ENCODE results near the gene FMN2. TPM values are rescaled to one million over a fixed set of nuclear protein-coding genes. Genes with fewer than 3 reads are reported as not detected.

The FMN2 gene
- total RNA-seq, 1 experiment from 2014 or later, result not detected

DNA sequence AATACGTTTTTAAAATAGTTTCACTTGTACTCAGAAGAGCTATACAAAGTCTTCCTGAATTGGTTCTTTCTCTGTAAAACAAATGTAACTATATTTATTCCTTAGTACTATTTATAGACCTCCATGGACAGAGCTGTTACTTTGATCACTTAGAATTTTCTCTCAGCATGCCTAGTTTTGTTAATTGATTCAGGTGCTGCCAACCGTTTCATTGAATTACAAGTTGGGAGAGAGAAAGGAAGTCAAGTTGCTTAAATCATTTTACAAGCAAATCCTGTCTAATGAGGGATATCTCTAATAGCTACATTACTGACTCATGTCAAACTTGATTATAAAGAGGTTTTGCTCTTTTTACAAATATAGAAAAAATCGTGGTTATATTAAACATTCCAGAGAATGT lies 241.0 kb downstream of the FMN2 start:
- Histone ChIP-seq H3K9me2 (replicated peaks; ENCODE audit: insufficient read depth, low read length) (no peaks in the 10 kb centered on the region), H4K20me1 (ENCODE audit: insufficient read depth, low read depth, low read length) (no peaks in the 10 kb centered on the region), H3K4me2 (ENCODE audit: low read depth, low read length, poor library complexity, severe bottlenecking) (no peak overlapping the region), H3K9ac (ENCODE audit: low read length) (no peak overlapping the region), H3K4me3 (ENCODE audit: low read length) (no peak overlapping the region), H3K27me3 (ENCODE audit: low read length) (no peaks in the 10 kb centered on the region), H3K79me2 (ENCODE audit: low read length) (no peaks in the 10 kb centered on the region), H3K9me3 (ENCODE audit: low read length) (no peaks in the 10 kb centered on the region; the same call in 1 of the 2 replicates), H3K27ac (ENCODE audit: low read length) (no peak overlapping the region), H3K36me3 (ENCODE audit: insufficient read depth, low read length) (no peaks in the 10 kb centered on the region), H2AFZ (ENCODE audit: low read length) (no peak overlapping the region), H3K4me1 (ENCODE audit: low read length) (no peaks in the 10 kb centered on the region)
- no peak for DNase-seq

DNA sequence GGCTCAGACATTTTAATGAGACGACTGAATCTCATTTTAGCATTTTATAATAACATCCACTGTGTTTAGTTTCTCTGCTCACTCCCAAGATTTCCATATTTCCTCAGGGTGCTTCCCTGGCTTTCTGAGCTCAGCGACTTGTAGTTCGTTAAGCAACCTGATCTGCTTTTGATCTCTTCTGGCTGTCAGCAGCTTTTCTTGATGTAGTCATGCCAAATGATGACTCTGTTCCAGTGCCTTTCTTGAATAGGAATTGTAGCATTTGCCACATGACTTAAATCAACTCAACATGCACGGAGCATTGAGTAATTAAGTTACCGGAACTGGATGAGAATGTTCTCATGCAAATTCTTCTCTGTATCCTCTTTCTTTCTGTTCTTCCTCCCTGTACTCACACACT lies 246.1 kb downstream of the FMN2 start:
- no peaks in the 10 kb centered on the region for H4K20me1 ChIP-seq (ENCODE audit: insufficient read depth, low read depth, low read length)
- H3K9ac ChIP-seq (ENCODE audit: low read length), result no peak overlapping the region
- H2AFZ ChIP-seq (ENCODE audit: low read length), result no peak overlapping the region
- DNase-seq, result no peak
- H3K27me3 ChIP-seq (ENCODE audit: low read length), result no peaks in the 10 kb centered on the region
- no peak overlapping the region for H3K27ac ChIP-seq (ENCODE audit: low read length)
- no peak overlapping the region for H3K4me3 ChIP-seq (ENCODE audit: low read length)
- no peak overlapping the region for H3K4me2 ChIP-seq (ENCODE audit: low read depth, low read length, poor library complexity, severe bottlenecking)
- no peaks in the 10 kb centered on the region for H3K36me3 ChIP-seq (ENCODE audit: insufficient read depth, low read length)
- no peaks in the 10 kb centered on the region for H3K9me2 ChIP-seq (replicated peaks; ENCODE audit: insufficient read depth, low read length)
- no peaks in the 10 kb centered on the region for H3K4me1 ChIP-seq (ENCODE audit: low read length)
- no peaks in the 10 kb centered on the region; the same call in 1 of the 2 replicates for H3K9me3 ChIP-seq (ENCODE audit: low read length)
- H3K79me2 ChIP-seq (ENCODE audit: low read length), result no peaks in the 10 kb centered on the region

DNA sequence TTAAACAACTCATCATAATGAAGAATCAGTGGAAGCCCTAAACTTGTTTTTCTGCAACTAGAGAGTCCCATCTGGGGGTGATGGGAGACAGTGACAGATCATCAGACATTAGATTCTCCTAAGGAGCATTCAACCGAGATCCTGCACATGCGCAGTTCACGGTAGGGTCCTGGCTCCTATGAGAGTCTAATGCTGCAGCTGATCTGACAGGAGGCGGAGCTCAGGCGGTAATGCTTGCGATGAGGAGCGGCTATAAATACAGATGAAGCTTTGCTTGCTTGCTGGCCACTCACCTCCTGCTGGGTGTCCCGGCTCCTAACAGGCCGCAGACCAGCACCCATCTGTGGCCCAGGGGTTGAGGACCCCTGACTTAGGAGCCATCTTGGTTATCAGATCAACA lies 247.2 kb downstream of the FMN2 start:
- H3K36me3 ChIP-seq (ENCODE audit: insufficient read depth, low read length), result no peaks in the 10 kb centered on the region
- H3K79me2 ChIP-seq (ENCODE audit: low read length), result no peaks in the 10 kb centered on the region
- H3K9me3 ChIP-seq (ENCODE audit: low read length), result no peaks in the 10 kb centered on the region; the same call in 1 of the 2 replicates
- H2AFZ ChIP-seq (ENCODE audit: low read length), result no peak overlapping the region
- H3K4me2 ChIP-seq (ENCODE audit: low read depth, low read length, poor library complexity, severe bottlenecking), result no peak overlapping the region
- H3K9me2 ChIP-seq (replicated peaks; ENCODE audit: insufficient read depth, low read length), result no peaks in the 10 kb centered on the region
- no peak overlapping the region for H3K9ac ChIP-seq (ENCODE audit: low read length)
- no peak overlapping the region for H3K27ac ChIP-seq (ENCODE audit: low read length)
- H3K27me3 ChIP-seq (ENCODE audit: low read length), result no peaks in the 10 kb centered on the region
- no peak for DNase-seq
- H3K4me1 ChIP-seq (ENCODE audit: low read length), result no peaks in the 10 kb centered on the region
- no peaks in the 10 kb centered on the region for H4K20me1 ChIP-seq (ENCODE audit: insufficient read depth, low read depth, low read length)
- no peak overlapping the region for H3K4me3 ChIP-seq (ENCODE audit: low read length)

DNA sequence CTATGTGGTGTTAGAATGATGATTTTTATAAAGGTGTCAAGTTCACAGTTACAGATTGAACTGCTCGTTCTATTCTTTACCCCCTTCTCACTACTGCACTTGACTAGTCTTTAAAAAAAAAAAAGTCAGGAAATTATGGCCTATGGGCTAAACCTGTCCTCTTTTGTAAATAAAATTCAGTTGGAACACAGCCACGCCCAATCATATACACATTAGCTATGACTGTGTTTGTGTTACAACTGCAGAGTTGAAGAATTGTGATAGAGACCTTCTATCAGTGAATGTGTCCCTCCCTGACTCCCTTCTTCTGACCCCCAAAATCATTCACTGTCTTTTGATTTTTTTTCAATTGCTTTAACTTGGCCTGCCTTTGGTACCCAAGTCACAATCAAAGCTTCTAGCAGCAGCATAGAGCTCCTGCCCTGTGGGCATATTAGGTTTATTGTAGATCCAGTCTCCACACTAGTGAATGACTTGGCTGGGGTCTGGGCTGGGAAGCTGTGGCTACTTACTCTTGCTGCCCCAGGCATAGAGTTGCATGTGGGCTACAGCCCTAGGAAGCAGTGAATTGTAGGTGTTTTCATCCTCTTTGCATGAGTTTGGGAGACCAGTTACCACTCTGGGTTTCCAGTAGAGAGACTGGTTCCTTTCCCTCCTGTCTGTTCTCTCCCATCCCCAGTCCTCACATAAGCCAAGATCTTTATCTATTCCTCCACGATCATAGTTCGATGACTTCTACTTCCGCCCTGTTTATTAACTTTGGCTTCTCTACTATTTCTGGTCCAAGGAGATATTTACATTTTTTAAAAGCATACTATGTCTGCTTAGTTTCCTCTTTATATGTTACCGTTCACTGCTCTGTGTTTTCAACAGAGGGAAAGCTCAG lies 249.9 kb downstream of the FMN2 start:
- H3K9me3 ChIP-seq (ENCODE audit: low read length), result peaks cover 3% of the 10 kb centered on the region; the same call in 1 of the 2 replicates
- H4K20me1 ChIP-seq (ENCODE audit: insufficient read depth, low read depth, low read length), result no peaks in the 10 kb centered on the region
- DNase-seq, result no peak
- H3K4me1 ChIP-seq (ENCODE audit: low read length), result no peaks in the 10 kb centered on the region
- H2AFZ ChIP-seq (ENCODE audit: low read length), result no peak overlapping the region
- no peaks in the 10 kb centered on the region for H3K27me3 ChIP-seq (ENCODE audit: low read length)
- H3K9ac ChIP-seq (ENCODE audit: low read length), result no peak overlapping the region
- no peaks in the 10 kb centered on the region for H3K9me2 ChIP-seq (replicated peaks; ENCODE audit: insufficient read depth, low read length)
- H3K4me3 ChIP-seq (ENCODE audit: low read length), result no peak overlapping the region
- H3K4me2 ChIP-seq (ENCODE audit: low read depth, low read length, poor library complexity, severe bottlenecking), result no peak overlapping the region
- H3K27ac ChIP-seq (ENCODE audit: low read length), result no peak overlapping the region
- H3K36me3 ChIP-seq (ENCODE audit: insufficient read depth, low read length), result no peaks in the 10 kb centered on the region
- H3K79me2 ChIP-seq (ENCODE audit: low read length), result no peaks in the 10 kb centered on the region

DNA sequence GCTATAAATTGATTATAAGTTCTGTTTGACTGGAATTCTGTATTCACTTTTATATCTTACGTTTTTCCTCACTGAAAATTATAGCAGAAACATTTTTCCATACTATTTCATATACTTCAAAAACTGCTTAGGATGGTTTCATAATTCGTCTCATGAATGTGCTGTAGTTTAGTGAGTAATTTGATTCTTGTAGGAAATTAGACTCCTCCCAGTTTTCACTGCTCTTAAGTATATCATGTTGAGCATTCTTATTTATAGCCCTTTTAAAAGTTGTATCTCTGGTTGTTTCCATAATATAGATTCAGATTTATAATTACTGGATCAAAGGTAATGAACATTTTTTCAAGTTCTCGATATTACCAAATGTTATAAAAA lies 250.6 kb downstream of the FMN2 start:
- Histone ChIP-seq H3K36me3 (ENCODE audit: insufficient read depth, low read length) (no peaks in the 10 kb centered on the region), H3K9ac (ENCODE audit: low read length) (no peak overlapping the region), H3K27ac (ENCODE audit: low read length) (no peak overlapping the region), H3K4me3 (ENCODE audit: low read length) (no peak overlapping the region), H3K4me1 (ENCODE audit: low read length) (no peaks in the 10 kb centered on the region), H3K4me2 (ENCODE audit: low read depth, low read length, poor library complexity, severe bottlenecking) (no peak overlapping the region), H3K9me2 (replicated peaks; ENCODE audit: insufficient read depth, low read length) (no peaks in the 10 kb centered on the region), H2AFZ (ENCODE audit: low read length) (no peak overlapping the region), H3K9me3 (ENCODE audit: low read length) (peaks cover 4% of the 10 kb centered on the region; the same call in 1 of the 2 replicates), H3K27me3 (ENCODE audit: low read length) (no peaks in the 10 kb centered on the region), H3K79me2 (ENCODE audit: low read length) (no peaks in the 10 kb centered on the region), H4K20me1 (ENCODE audit: insufficient read depth, low read depth, low read length) (no peaks in the 10 kb centered on the region)
- no peak for DNase-seq

DNA sequence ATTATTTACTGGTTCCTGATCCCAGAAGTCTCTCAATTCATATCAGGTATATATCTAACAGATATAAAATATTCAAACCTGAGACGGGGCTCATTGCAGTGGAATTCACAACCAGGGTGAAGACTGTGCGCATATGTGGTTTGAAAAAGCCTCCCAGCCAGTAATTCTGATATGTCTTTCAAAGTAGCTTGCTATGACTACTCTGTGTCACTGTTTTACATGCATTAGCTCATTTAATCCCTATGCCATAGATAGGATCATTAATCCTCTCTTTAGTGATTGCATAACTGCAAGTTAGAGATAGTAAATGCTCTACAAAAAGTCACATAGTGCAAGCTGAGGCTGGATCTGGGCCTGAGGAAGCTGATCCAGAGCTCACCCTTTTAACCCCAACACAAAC lies 251.4 kb downstream of the FMN2 start:
- Histone ChIP-seq H3K4me3 (ENCODE audit: low read length) (no peak overlapping the region), H3K4me1 (ENCODE audit: low read length) (no peaks in the 10 kb centered on the region), H3K9ac (ENCODE audit: low read length) (no peak overlapping the region), H2AFZ (ENCODE audit: low read length) (no peak overlapping the region), H3K9me3 (ENCODE audit: low read length) (peaks cover 4% of the 10 kb centered on the region; the same call in 1 of the 2 replicates), H4K20me1 (ENCODE audit: insufficient read depth, low read depth, low read length) (no peaks in the 10 kb centered on the region), H3K79me2 (ENCODE audit: low read length) (no peaks in the 10 kb centered on the region), H3K4me2 (ENCODE audit: low read depth, low read length, poor library complexity, severe bottlenecking) (no peak overlapping the region), H3K9me2 (replicated peaks; ENCODE audit: insufficient read depth, low read length) (no peaks in the 10 kb centered on the region), H3K36me3 (ENCODE audit: insufficient read depth, low read length) (no peaks in the 10 kb centered on the region), H3K27ac (ENCODE audit: low read length) (no peak overlapping the region), H3K27me3 (ENCODE audit: low read length) (no peaks in the 10 kb centered on the region)
- DNase-seq, result no peak

DNA sequence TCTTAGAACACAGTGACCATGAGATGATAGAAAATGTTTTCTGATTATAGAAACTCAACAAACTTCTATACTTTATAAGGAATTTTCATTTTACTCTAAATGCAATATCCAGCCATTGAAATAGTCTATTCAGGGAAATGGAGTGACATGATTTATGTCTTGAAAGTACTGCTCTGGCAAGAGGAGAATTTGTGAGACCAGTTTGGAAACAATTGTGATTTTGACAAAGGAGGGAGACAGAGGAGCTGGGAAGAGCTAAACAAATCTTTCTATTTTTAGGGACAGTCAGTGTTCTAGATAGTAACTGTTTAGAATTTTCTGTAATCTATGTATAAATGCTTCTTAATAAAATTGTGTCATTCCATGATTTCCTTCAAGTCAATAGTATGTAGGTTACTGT lies 252.3 kb downstream of the FMN2 start:
- Histone ChIP-seq H2AFZ (ENCODE audit: low read length) (no peak overlapping the region), H3K9me3 (ENCODE audit: low read length) (peaks cover 4% of the 10 kb centered on the region; the same call in 1 of the 2 replicates)

DNA sequence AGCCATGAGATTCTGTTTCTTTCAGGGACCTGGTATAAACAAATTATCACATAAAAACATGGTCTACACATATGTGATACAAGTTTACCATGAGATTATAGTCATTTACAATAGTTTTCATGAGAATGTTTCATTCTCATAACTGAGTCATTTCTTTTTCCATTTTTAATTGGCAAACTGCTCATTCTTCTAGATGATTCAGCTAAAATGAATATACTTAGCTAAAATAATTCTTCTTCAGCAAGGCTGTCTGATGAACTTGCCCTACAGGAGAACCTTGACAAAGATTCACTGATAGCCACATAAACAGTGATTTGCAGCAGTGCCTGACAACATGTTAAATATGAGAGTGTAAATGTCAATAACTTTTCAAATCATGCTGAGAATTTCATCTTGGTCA lies 253.2 kb downstream of the FMN2 start:
- H3K36me3 ChIP-seq (ENCODE audit: insufficient read depth, low read length), result no peaks in the 10 kb centered on the region
- H3K9ac ChIP-seq (ENCODE audit: low read length), result no peak overlapping the region
- H2AFZ ChIP-seq (ENCODE audit: low read length), result no peak overlapping the region
- peaks cover 4% of the 10 kb centered on the region; the same call in 1 of the 2 replicates for H3K9me3 ChIP-seq (ENCODE audit: low read length)
- H3K4me3 ChIP-seq (ENCODE audit: low read length), result no peak overlapping the region
- no peaks in the 10 kb centered on the region for H3K27me3 ChIP-seq (ENCODE audit: low read length)
- no peaks in the 10 kb centered on the region for H3K9me2 ChIP-seq (replicated peaks; ENCODE audit: insufficient read depth, low read length)
- no peaks in the 10 kb centered on the region for H4K20me1 ChIP-seq (ENCODE audit: insufficient read depth, low read depth, low read length)
- no peak overlapping the region for H3K4me2 ChIP-seq (ENCODE audit: low read depth, low read length, poor library complexity, severe bottlenecking)
- H3K27ac ChIP-seq (ENCODE audit: low read length), result no peak overlapping the region
- H3K79me2 ChIP-seq (ENCODE audit: low read length), result no peaks in the 10 kb centered on the region
- no peak for DNase-seq
- H3K4me1 ChIP-seq (ENCODE audit: low read length), result no peaks in the 10 kb centered on the region

More for the DNA sequence above, 252.3 kb downstream of the FMN2 start:
- no peaks in the 10 kb centered on the region for H3K27me3 ChIP-seq (ENCODE audit: low read length)
- no peaks in the 10 kb centered on the region for H3K79me2 ChIP-seq (ENCODE audit: low read length)
- no peak overlapping the region for H3K4me3 ChIP-seq (ENCODE audit: low read length)
- H3K4me2 ChIP-seq (ENCODE audit: low read depth, low read length, poor library complexity, severe bottlenecking), result no peak overlapping the region
- DNase-seq, result no peak
- H3K27ac ChIP-seq (ENCODE audit: low read length), result no peak overlapping the region
- H3K4me1 ChIP-seq (ENCODE audit: low read length), result no peaks in the 10 kb centered on the region
- no peaks in the 10 kb centered on the region for H3K36me3 ChIP-seq (ENCODE audit: insufficient read depth, low read length)
- H3K9ac ChIP-seq (ENCODE audit: low read length), result no peak overlapping the region
- no peaks in the 10 kb centered on the region for H3K9me2 ChIP-seq (replicated peaks; ENCODE audit: insufficient read depth, low read length)
- no peaks in the 10 kb centered on the region for H4K20me1 ChIP-seq (ENCODE audit: insufficient read depth, low read depth, low read length)

All from Karpas-422 (cell line).